ENCODE measurements around the gene PRR23C.

Gene PRR23C

DNA sequence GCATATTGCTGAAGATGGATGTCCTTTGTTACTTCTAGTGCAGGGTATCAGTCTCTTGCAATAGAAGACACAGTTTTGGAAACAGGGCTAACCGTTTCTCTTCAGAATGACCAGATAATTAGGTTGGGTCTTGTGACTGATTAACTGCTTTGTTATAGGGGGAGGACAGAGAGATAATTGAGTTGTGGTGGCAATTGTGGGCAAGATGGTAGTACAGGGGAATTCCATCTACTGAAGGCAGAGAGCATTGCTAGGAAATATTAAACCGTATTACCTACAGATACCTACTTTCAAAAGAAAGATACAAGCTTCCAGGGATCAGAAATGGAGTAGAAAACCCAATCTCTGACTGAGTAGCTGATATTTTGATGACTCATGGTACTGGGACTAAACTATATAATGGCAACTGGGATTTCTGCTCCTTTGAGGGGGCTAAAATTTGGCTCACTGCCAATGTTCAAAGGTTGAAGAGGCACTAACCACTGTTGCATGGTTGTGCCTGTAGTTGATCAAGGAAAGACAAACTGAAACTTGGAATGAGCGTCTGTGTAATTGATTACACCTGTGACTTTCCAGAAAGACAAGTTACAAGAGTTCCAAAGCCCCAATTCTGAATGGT lies 28.2 kb downstream of the PRR23C start:
- TF ChIP-seq TAF1 (IDR thresholded peaks at IDR 0.05; ENCODE audit: borderline replicate concordance, insufficient read depth, low read length) (no peak), FOXP2 (optimal IDR thresholded peaks at IDR 0.05; ENCODE audit: borderline replicate concordance, extremely low read depth, extremely low read length, insufficient read depth) (no peak), SIN3A (IDR thresholded peaks at IDR 0.05; ENCODE audit: borderline replicate concordance, insufficient read depth, low read length) (no peak), POLR2AphosphoS5 (IDR thresholded peaks at IDR 0.05; ENCODE audit: low read depth, low read length) (no peak)
- TF ChIP-seq, protein P1, sequence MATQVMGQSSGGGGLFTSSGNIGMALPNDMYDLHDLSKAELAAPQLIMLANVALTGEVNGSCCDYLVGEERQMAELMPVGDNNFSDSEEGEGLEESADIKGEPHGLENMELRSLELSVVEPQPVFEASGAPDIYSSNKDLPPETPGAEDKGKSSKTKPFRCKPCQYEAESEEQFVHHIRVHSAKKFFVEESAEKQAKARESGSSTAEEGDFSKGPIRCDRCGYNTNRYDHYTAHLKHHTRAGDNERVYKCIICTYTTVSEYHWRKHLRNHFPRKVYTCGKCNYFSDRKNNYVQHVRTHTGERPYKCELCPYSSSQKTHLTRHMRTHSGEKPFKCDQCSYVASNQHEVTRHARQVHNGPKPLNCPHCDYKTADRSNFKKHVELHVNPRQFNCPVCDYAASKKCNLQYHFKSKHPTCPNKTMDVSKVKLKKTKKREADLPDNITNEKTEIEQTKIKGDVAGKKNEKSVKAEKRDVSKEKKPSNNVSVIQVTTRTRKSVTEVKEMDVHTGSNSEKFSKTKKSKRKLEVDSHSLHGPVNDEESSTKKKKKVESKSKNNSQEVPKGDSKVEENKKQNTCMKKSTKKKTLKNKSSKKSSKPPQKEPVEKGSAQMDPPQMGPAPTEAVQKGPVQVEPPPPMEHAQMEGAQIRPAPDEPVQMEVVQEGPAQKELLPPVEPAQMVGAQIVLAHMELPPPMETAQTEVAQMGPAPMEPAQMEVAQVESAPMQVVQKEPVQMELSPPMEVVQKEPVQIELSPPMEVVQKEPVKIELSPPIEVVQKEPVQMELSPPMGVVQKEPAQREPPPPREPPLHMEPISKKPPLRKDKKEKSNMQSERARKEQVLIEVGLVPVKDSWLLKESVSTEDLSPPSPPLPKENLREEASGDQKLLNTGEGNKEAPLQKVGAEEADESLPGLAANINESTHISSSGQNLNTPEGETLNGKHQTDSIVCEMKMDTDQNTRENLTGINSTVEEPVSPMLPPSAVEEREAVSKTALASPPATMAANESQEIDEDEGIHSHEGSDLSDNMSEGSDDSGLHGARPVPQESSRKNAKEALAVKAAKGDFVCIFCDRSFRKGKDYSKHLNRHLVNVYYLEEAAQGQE (IDR thresholded peaks at IDR 0.05; ENCODE audit: insufficient read depth in 1 of 2, low read depth in 2 of 2, low read length in 2 of 2): no peak

DNA sequence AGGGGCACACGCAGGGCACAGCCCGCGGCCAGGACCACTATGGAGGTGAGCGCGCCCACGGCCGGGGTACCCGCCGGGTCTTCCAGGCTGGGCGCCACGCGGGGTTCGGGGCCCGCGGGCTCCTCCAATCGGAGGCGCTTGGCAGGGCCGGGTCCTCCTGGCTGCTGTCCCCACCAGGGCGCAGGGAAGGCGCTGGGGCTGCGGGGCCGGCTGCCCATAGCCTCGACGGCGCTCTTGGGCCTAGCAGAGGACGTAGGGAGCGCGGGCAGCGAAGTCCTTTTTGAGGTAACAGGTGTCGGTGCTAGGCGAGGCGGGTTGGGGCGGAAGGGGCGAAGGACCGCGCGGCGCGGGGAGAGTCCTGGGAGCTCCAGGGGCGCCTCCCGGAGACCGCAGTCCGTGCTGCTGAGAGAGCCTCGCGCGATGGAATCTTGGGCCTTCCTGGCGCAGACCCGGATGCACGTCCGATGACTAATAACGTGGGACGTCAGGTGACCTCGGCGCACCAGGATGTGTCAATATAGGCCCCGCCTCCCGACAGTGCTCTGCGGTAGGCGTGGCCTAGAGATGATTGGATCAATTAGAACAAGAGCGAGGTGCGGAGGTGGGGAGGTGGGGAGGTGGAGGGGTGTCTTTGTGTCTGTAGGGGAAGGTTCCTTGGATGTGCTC lies 38.5 kb downstream of the PRR23C start, which contains the start of gene PRR23A:
TSS of gene PRR23A (minus strand) at position 218 of the 666 bp plus-strand sequence. CDS start at position 218, 0 bp downstream.
- TF ChIP-seq SIN3A (IDR thresholded peaks at IDR 0.05; ENCODE audit: borderline replicate concordance, insufficient read depth, low read length): no peak
- no peak for TF ChIP-seq FOXP2 (optimal IDR thresholded peaks at IDR 0.05; ENCODE audit: borderline replicate concordance, extremely low read depth, extremely low read length, insufficient read depth)
- TF ChIP-seq, protein P1 (IDR thresholded peaks at IDR 0.05; ENCODE audit: insufficient read depth in 1 of 2, low read depth in 2 of 2, low read length in 2 of 2): no peak
- TF ChIP-seq TAF1 (IDR thresholded peaks at IDR 0.05; ENCODE audit: borderline replicate concordance, insufficient read depth, low read length): no peak

DNA sequence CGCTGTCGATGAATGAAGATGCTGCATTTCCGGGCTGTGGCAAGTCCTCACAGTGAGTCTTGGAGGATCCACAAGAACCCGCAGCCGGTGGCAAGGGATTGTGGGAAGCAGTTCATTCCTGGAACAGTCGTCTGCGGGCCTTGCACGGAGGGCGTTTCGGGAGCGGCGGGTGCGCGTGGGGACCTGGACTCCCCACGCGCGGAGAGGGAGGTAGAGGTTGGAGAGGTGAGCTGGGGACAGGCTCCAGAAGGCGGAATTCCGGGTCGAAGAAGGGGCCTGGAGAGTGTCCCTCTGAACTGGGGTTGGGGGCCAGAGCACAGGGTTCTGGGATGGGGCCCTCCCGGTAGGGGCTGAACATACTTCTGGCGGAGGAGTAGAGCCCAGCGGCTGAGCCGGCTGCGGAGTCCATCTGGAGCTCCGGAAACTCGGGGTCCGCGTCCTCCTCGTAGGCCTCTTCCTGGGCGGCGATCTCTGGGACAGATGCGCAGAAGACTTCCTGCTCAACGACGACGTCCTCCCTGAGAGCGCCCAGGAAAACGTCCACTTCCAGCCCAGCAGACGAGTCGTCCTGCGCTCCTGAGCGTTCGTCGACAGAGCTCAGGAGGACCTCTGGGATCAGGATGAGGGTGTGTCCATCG lies 39.2 kb downstream of the PRR23C start:
- TF ChIP-seq POLR2AphosphoS5 (IDR thresholded peaks at IDR 0.05; ENCODE audit: low read depth, low read length) (no peak), FOXP2 (optimal IDR thresholded peaks at IDR 0.05; ENCODE audit: borderline replicate concordance, extremely low read depth, extremely low read length, insufficient read depth) (no peak), TAF1 (IDR thresholded peaks at IDR 0.05; ENCODE audit: borderline replicate concordance, insufficient read depth, low read length) (no peak), SIN3A (IDR thresholded peaks at IDR 0.05; ENCODE audit: borderline replicate concordance, insufficient read depth, low read length) (no peak)
- TF ChIP-seq, protein P1 (IDR thresholded peaks at IDR 0.05; ENCODE audit: insufficient read depth in 1 of 2, low read depth in 2 of 2, low read length in 2 of 2): no peak

DNA sequence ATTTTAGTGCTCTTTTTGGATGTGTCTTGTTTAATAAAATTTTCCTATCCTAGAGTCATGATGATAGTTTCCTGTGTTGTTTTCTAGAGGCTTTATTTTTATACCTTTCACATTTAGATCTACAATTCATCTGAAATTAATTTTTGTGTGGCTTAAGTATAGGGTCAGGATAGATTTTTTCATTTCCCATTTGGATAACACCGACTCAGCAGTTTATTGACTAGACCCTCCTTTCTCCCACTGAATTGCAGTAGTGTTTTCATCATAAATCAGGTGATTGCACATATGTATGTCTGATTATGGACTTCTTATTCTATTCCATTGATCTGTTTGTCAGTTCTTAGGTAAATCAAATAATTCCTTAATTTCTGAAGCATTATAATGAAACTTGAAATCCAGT lies 49.0 kb downstream of the PRR23C start:
- no peak for TF ChIP-seq POLR2AphosphoS5 (IDR thresholded peaks at IDR 0.05; ENCODE audit: low read depth, low read length)
- TF ChIP-seq TAF1 (IDR thresholded peaks at IDR 0.05; ENCODE audit: borderline replicate concordance, insufficient read depth, low read length): no peak
- TF ChIP-seq, protein P1 (IDR thresholded peaks at IDR 0.05; ENCODE audit: insufficient read depth in 1 of 2, low read depth in 2 of 2, low read length in 2 of 2): no peak
- no peak for TF ChIP-seq FOXP2 (optimal IDR thresholded peaks at IDR 0.05; ENCODE audit: borderline replicate concordance, extremely low read depth, extremely low read length, insufficient read depth)
- TF ChIP-seq SIN3A (IDR thresholded peaks at IDR 0.05; ENCODE audit: borderline replicate concordance, insufficient read depth, low read length): no peak
